Mesenchymal stem cell (in vitro differentiated cells and primary cell): ENCODE results near the gene MBIP.

Experiments used
- DNase-seq: peaks from one replicate; pipeline ENCODE4 v3.0.0-alpha.2; 2013
- H2AFZ ChIP-seq: one replicate; pipeline ENCODE4 v1.6.1; 2013; ENCODE audit warnings: low read depth, mild to moderate bottlenecking, control low read depth, inconsistent platforms, low read length, moderate library complexity
- H2AK5ac ChIP-seq: 2 replicates; pipeline ENCODE4 v1.6.1; 2013; ENCODE audit warnings: low read length, moderate library complexity, mild to moderate bottlenecking, inconsistent platforms; ENCODE audit not compliant: severe bottlenecking
- H2BK120ac ChIP-seq: one replicate; pipeline ENCODE4 v1.6.1; 2013; ENCODE audit warnings: low read depth, mild to moderate bottlenecking, inconsistent platforms, low read length, moderate library complexity
- H2BK12ac ChIP-seq, 2 experiments: one replicate each; pipeline ENCODE4 v1.6.1; 2013; ENCODE audit warnings: inconsistent platforms in 2 of 2, low read length in 2 of 2, mild to moderate bottlenecking in 2 of 2, moderate library complexity in 2 of 2, control low read depth in 1 of 2
- H2BK15ac ChIP-seq: one replicate; pipeline ENCODE4 v1.6.1; 2013; ENCODE audit warnings: mild to moderate bottlenecking, low read depth, inconsistent platforms; ENCODE audit not compliant: poor library complexity, severe bottlenecking
- H2BK5ac ChIP-seq: 2 replicates; pipeline ENCODE4 v1.6.1; 2013; ENCODE audit warnings: low read depth, mild to moderate bottlenecking, low read length, control low read depth, inconsistent platforms; ENCODE audit not compliant: poor library complexity, severe bottlenecking
- H3K14ac ChIP-seq, 2 experiments: one replicate each; pipeline ENCODE4 v1.6.1; 2013; ENCODE audit warnings: inconsistent platforms in 2 of 2, low read length in 2 of 2, control low read depth in 1 of 2, mild to moderate bottlenecking in 1 of 2, moderate library complexity in 1 of 2
- H3K18ac ChIP-seq, 2 experiments: one replicate each; pipeline ENCODE4 v1.6.1; 2013; ENCODE audit warnings: inconsistent platforms in 2 of 2, low read length in 2 of 2, control low read depth in 1 of 2, low read depth in 1 of 2, mild to moderate bottlenecking in 1 of 2
- H3K23ac ChIP-seq, 2 experiments: one replicate each; pipeline ENCODE4 v1.6.1; 2013; ENCODE audit warnings: inconsistent platforms in 2 of 2, low read length in 2 of 2, mild to moderate bottlenecking in 2 of 2, moderate library complexity in 2 of 2, control low read depth in 1 of 2
- H3K27ac ChIP-seq: 2 replicates; pipeline ENCODE4 v1.5.1; 2013; ENCODE audit warnings: mild to moderate bottlenecking, moderate library complexity, low read length, control low read depth, inconsistent platforms; ENCODE audit not compliant: poor library complexity, severe bottlenecking
- H3K27me3 ChIP-seq, 2 experiments: 2 replicates each; pipeline versions ENCODE4 v1.6.1 to v1.7.0; 2013; ENCODE audit warnings: low read length in 2 of 2, mild to moderate bottlenecking in 2 of 2, moderate library complexity in 2 of 2, control low read depth in 1 of 2, inconsistent platforms in 1 of 2; ENCODE audit not compliant: control insufficient read depth in 1 of 2, insufficient read depth in 1 of 2
- H3K36me3 ChIP-seq, 2 experiments: 2 replicates each; pipeline versions ENCODE4 v1.6.1 to v1.7.0; 2013; ENCODE audit warnings: low read length in 2 of 2, control low read depth in 1 of 2, inconsistent platforms in 1 of 2, low read depth in 1 of 2, mild to moderate bottlenecking in 1 of 2; ENCODE audit not compliant: insufficient read depth in 2 of 2, control insufficient read depth in 1 of 2
- H3K4ac ChIP-seq, 2 experiments: one replicate each; pipeline ENCODE4 v1.6.1; 2013; ENCODE audit warnings: inconsistent platforms in 2 of 2, low read length in 2 of 2, mild to moderate bottlenecking in 2 of 2, moderate library complexity in 2 of 2, control low read depth in 1 of 2, low read depth in 1 of 2
- H3K4me1 ChIP-seq: 2 replicates; pipeline ENCODE4 v1.6.1; 2013; ENCODE audit warnings: low read depth, low read length, control low read depth; ENCODE audit not compliant: control insufficient read depth, insufficient read depth
- H3K4me2 ChIP-seq: 2 replicates; pipeline ENCODE4 v1.6.1; 2013; ENCODE audit warnings: low read length, mild to moderate bottlenecking, inconsistent platforms; ENCODE audit not compliant: poor library complexity, severe bottlenecking
- H3K4me3 ChIP-seq, 2 experiments: 2 replicates each; pipeline versions ENCODE4 v1.5.1 to v1.7.0; 2013; ENCODE audit warnings: low read length in 2 of 2, mild to moderate bottlenecking in 2 of 2, control low read depth in 1 of 2, low read depth in 1 of 2; ENCODE audit not compliant: insufficient read depth in 1 of 2
- H3K79me1 ChIP-seq: replicated peaks from 2 replicates; pipeline ENCODE4 v1.6.1; 2013; ENCODE audit warnings: mild to moderate bottlenecking, control low read depth, low read length, inconsistent platforms; ENCODE audit not compliant: poor library complexity, severe bottlenecking
- H3K9ac ChIP-seq: 2 replicates; pipeline ENCODE4 v1.7.0; 2013; ENCODE audit warnings: mild to moderate bottlenecking, low read length, moderate library complexity
- H3K9me3 ChIP-seq: 2 replicates; pipeline ENCODE4 v1.7.0; 2013; ENCODE audit warnings: mild to moderate bottlenecking, low read length; ENCODE audit not compliant: control insufficient read depth
- H4K8ac ChIP-seq: one replicate; pipeline ENCODE4 v1.6.1; 2013; ENCODE audit warnings: inconsistent platforms, mild to moderate bottlenecking, low read length, moderate library complexity
- H4K91ac ChIP-seq: one replicate; pipeline ENCODE4 v1.6.1; 2013; ENCODE audit warnings: mild to moderate bottlenecking, low read length, inconsistent platforms
- WGBS: methylation state at CpG from one replicate; pipeline ENCODE4 v1.1.7; 2013; ENCODE audit warnings: mixed read lengths; 5-methylcytosine and 5-hydroxymethylcytosine counted together

Gene MBIP

GRCh38 chr14:36279306-36280190 lies 40.9 kb downstream of the MBIP start:
- no peak overlapping the region for H3K23ac ChIP-seq
- no peak overlapping the region for H4K91ac ChIP-seq
- H4K8ac ChIP-seq: no peak overlapping the region
- H3K4ac ChIP-seq: no peak overlapping the region
- no peak overlapping the region for H3K27ac ChIP-seq
- H3K18ac ChIP-seq: no peak overlapping the region
- peaks cover 1 to 23% of the 10 kb centered on the region in 2 experiments for H3K27me3 ChIP-seq
- WGBS: 90% methylated on average over 5 of the region's 7 CpGs
- H3K9ac ChIP-seq: no peak overlapping the region
- H3K79me1 ChIP-seq: no peaks in the 10 kb centered on the region
- no peaks in the 10 kb centered on the region for H3K9me3 ChIP-seq
- no peak for DNase-seq
- no peak overlapping the region for H2BK15ac ChIP-seq
- no peak overlapping the region for H2BK5ac ChIP-seq
- no peak overlapping the region for H2BK12ac ChIP-seq
- no peak overlapping the region for H2AFZ ChIP-seq
- H2AK5ac ChIP-seq: no peak overlapping the region
- no peaks in the 10 kb centered on the region for H3K36me3 ChIP-seq
- no peak overlapping the region for H3K4me3 ChIP-seq
- no peaks in the 10 kb centered on the region for H3K4me1 ChIP-seq
- H3K14ac ChIP-seq: no peak overlapping the region
- H2BK120ac ChIP-seq: no peak overlapping the region
- no peak overlapping the region for H3K4me2 ChIP-seq

GRCh38 chr14:36275741-36276140 lies 44.7 kb downstream of the MBIP start:
- Histone ChIP-seq H3K23ac (no peak overlapping the region), H3K4me3 (no peak overlapping the region), H3K14ac (no peak overlapping the region), H3K4me2 (no peak overlapping the region), H3K9ac (no peak overlapping the region), H2BK12ac (no peak overlapping the region), H3K9me3 (no peaks in the 10 kb centered on the region), H4K8ac (no peak overlapping the region), H3K36me3 (no peaks in the 10 kb centered on the region), H2BK120ac (no peak overlapping the region), H2AK5ac (no peak overlapping the region), H3K4ac (no peak overlapping the region), H2BK5ac (no peak overlapping the region), H3K79me1 (no peaks in the 10 kb centered on the region), H4K91ac (no peak overlapping the region), H3K27ac (no peak overlapping the region), H3K18ac (no peak overlapping the region), H3K4me1 (peaks cover 1% of the 10 kb centered on the region), H2BK15ac (no peak overlapping the region), H3K27me3 (peaks cover 3 to 60% of the 10 kb centered on the region in 2 experiments), H2AFZ (no peak overlapping the region)
- 100% methylated on average over 3 of the region's 3 CpGs for WGBS
- DNase-seq: no peak

GRCh38 chr14:36271939-36272907 lies 48.2 kb downstream of the MBIP start:
- Histone ChIP-seq H2BK15ac (no peak overlapping the region), H2AK5ac (no peak overlapping the region), H3K18ac (no peak overlapping the region), H2BK5ac (no peak overlapping the region), H2BK120ac (no peak overlapping the region), H3K4me3 (peak overlapping the region in 1 of 2 experiments; percentile 78), H3K79me1 (no peaks in the 10 kb centered on the region), H3K9ac (peak overlapping the region; percentile 32), H3K4me2 (no peak overlapping the region), H3K23ac (no peak overlapping the region), H2AFZ (no peak overlapping the region), H3K4ac (no peak overlapping the region), H3K4me1 (peaks cover 1% of the 10 kb centered on the region), H3K36me3 (no peaks in the 10 kb centered on the region), H4K91ac (no peak overlapping the region), H3K27me3 (peaks cover 3 to 56% of the 10 kb centered on the region in 2 experiments), H2BK12ac (no peak overlapping the region), H3K14ac (peak overlapping the region in 1 of 2 experiments; percentile 51), H3K27ac (no peak overlapping the region), H4K8ac (no peak overlapping the region), H3K9me3 (no peaks in the 10 kb centered on the region)
- 93% methylated on average over 29 of the region's 29 CpGs for WGBS
- no peak for DNase-seq

GRCh38 chr14:36271222-36271621 lies 49.2 kb downstream of the MBIP start:
- no peaks in the 10 kb centered on the region for H3K79me1 ChIP-seq
- H2BK5ac ChIP-seq: no peak overlapping the region
- H3K9me3 ChIP-seq: no peaks in the 10 kb centered on the region
- no peak overlapping the region for H2BK120ac ChIP-seq
- H3K4me3 ChIP-seq: no peak overlapping the region
- H2AK5ac ChIP-seq: no peak overlapping the region
- no peak overlapping the region for H2AFZ ChIP-seq
- no peak overlapping the region for H3K4me2 ChIP-seq
- peaks cover 1% of the 10 kb centered on the region for H3K4me1 ChIP-seq
- H3K9ac ChIP-seq: no peak overlapping the region
- no peak overlapping the region for H3K23ac ChIP-seq
- 20% methylated on average over 1 of the region's 1 CpG for WGBS
- no peak overlapping the region for H3K14ac ChIP-seq
- H3K27me3 ChIP-seq: peaks cover 3 to 50% of the 10 kb centered on the region in 2 experiments
- no peak overlapping the region for H4K91ac ChIP-seq
- no peaks in the 10 kb centered on the region for H3K36me3 ChIP-seq
- DNase-seq: no peak
- no peak overlapping the region for H2BK15ac ChIP-seq
- no peak overlapping the region for H3K27ac ChIP-seq
- H3K4ac ChIP-seq: no peak overlapping the region
- H4K8ac ChIP-seq: no peak overlapping the region
- peak overlapping the region in 1 of 2 experiments; percentile 34 for H3K18ac ChIP-seq
- H2BK12ac ChIP-seq: no peak overlapping the region
